Right forelimb (tissue), 1 donor: ENCODE data around the gene FUZ.

Experiments used
- DNase-seq: peaks from one replicate; pipeline ENCODE4 v3.0.0-alpha.2; 2018

Gene FUZ, protein sequence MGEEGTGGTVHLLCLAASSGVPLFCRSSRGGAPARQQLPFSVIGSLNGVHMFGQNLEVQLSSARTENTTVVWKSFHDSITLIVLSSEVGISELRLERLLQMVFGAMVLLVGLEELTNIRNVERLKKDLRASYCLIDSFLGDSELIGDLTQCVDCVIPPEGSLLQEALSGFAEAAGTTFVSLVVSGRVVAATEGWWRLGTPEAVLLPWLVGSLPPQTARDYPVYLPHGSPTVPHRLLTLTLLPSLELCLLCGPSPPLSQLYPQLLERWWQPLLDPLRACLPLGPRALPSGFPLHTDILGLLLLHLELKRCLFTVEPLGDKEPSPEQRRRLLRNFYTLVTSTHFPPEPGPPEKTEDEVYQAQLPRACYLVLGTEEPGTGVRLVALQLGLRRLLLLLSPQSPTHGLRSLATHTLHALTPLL

DNA sequence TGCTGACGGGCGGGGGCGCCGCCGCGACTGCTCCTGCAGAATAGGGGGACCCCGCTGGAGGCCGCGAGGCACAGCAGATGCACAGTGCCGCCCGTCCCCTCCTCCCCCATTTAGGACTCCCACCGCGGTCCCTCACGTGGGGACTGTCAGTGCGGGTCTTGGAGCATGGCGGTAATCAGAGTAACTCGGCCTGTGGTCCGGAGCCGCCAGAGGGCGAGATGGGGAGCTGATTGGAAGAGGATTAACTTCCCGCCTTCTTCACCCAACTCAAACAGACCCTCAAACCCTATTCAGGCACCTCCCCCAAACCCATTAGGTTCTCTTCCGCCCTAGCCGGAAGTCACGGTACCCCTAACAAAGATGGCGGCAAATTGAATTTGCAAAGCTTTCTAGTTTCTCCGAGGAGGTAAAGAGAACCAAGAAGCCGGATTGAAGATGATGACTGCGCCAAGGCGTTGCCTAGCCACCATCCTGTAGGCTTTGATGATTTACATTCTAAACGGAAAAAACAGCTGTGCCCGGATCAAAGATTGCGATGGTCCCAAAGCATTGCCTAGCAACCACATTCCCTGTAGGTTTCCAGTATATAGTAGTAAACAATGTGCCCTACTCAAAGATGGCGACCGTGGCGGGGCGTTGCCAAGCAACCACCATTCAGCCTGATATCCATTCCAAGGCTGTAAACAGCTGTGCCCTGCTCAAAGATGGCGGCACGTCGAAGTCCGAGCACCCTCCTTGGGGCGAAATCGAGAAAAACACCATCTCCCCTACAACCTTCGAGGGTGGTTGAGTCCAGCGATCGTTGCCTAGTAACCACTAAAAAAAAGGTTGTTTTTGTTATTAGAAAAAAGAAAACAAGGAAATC lies at the start of gene FUZ:
Gene FUZ, minus strand, starts transcription at position 296 of the 865 bp plus-strand sequence. Its CDS starts 186 bp downstream, at position 110.
- DNase-seq, result peak; percentile 96

DNA sequence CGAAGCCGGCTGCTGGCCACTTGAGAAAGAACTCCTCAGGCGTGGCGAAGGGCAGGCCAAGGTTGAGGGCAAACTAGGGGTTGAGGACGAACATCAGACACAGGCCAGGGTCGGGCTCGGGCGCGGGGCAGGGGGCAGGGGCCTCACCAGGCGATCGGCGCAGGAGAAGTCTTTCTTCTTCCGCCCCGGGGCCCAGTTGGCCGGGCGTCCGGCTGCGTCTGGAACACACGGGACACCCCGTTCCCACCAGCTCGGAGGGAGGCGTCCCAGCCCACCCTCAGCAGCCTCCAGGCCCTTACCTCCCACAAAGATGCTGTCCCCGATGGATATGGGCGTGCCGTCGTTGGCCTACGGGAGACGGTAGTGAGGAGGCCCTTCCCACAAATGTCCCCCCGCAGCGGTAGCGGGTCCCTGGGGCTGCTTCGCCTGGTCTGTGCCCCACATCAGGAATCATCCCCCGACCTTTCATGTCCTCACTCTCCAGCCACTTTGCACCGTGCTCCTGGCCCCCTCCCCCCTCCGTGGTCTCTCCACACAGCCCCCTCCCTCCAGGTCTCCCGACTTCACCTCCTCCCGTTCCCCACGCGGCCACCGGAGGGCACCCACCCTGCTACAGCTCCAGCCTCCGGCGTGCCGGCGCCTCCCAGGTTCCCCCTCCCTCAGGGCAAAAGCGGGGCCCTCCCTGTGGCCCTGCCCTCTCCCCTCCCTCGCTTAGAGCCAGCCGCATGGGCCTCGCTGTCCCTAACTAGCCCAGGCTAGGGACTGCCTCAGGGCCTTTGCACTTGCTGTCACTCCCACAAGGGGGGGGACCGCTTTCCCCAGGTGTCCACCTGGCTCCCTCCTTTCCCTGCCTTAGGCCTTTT lies 49.5 kb upstream of the FUZ start:
- no peak for DNase-seq

DNA sequence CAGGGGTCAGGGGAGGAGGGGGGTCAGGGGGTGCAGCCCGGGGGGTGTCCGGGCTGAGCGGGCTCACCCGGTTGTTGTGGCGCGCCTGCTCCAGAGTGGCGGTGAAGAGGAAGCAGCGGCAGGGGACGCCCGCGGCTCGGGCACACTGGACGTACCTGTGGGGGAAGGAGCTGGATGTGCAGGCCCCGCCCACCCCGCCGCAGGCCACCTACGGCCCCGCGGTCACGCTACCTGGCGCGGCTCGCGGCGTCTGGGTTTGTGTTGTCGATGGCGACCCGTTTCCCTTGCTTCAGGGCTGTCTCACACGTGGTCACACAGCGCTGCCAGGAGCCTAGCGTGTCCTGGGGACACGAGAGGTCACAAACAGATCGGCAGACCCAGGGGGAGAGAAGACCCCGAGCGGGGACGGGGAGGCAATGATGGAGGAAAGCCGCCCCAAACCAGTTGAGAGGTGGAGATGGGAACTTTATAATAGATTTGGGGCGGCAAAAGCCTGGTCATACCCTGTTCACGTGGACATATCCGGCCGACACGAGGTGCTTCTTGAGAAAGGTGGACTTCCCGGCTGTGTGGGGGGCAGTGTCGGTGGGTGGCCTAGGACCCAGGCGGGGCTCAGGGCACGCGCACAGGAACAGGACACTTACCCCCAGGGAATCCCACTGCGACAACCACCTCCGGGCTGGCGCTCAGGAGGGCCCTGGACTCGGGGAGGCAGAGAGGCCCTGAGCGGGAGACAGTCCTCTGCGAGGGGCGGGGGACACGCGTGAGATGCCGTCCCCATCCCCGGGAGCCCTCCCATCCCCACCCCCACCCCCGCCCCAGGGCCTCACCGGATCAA lies 48.7 kb upstream of the FUZ start:
- no peak for DNase-seq

DNA sequence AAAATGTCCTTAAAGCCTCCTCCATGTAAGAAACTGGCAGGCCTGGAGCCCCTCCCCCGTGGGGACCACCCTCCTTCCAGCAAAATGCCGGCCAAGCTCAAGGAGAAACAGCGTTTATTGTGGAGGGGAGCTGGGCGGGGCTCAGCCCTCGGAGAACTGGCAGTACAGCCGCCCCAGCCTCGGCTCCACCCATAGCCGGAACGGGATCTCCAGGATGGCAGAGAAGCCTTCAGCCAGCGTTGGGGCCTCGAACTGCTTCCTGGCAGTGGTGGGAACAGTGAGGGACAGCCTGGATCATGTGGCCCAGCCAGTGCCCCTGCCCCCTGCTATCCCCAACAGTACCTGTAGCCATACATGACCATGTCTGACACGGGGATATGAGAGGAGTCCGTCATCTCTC lies 48.0 kb upstream of the FUZ start:
- no peak for DNase-seq

DNA sequence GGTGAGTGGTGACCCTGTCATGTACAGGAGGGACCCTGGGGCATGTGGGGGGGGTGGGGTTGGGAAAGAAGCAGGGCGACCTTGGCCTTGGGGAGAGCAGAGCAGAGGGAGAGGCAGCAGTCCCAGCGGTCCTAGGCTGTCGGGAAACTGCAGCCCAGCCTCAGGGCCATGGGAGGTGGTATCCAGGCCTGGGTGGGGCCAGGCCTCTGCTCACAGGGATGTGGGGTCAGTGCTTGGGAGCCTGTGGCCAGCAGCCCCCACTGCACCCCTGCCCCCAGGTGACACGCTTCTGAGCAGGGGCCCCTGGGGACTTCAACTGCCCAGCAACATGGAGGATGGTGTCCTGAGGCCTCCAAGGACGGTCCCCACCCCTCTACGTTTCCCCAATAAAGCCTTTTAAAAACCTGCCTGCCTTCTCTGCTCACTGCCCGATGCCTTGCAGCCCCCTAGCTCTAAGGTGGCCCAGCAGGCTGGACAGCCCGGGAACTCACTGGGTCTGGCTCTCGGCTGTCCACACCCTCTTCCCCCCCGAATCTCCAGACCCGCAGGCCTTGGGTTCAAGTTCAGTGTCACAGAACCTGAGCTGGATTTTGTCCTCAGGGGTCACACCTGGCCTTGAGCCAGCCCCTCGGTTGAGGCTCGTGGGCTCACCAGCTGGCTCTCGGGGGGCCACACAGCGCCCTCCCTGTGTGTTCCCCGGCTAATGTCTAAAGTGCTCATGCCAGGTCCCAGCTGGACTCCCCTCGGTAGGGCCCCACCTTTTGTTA lies 47.4 kb upstream of the FUZ start:
- no peak for DNase-seq

DNA sequence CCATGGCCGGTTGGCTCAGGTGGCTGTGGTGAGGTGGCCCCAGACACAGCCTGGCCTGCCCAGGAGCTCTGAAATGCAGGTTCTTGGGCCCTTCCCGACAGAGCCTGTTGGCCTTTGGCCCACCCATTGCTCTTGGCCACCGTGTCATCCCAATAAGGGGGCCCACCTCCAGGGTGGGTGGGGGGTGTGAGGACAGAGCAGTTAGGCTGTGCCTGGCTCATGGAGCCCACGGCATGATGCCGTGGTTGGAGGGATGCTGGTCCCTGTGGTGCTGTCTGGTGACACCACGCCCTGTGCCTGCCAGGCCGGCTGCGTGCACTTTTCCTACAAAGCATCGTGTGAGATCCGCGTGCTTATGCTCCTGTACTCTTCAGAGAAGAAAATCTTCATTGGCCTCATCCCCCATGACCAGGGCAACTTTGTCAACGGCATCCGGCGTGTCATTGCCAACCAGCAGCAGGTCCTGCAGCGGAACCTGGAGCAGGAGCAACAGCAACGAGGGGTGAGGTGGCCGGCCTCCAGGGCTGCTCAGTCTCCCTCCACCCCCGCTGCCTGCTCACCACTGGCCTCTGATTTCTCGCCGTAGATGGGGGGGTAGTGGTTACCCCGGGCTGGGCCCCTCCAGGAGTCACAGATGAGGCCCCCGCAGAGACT lies 46.7 kb upstream of the FUZ start:
- DNase-seq, result no peak

DNA sequence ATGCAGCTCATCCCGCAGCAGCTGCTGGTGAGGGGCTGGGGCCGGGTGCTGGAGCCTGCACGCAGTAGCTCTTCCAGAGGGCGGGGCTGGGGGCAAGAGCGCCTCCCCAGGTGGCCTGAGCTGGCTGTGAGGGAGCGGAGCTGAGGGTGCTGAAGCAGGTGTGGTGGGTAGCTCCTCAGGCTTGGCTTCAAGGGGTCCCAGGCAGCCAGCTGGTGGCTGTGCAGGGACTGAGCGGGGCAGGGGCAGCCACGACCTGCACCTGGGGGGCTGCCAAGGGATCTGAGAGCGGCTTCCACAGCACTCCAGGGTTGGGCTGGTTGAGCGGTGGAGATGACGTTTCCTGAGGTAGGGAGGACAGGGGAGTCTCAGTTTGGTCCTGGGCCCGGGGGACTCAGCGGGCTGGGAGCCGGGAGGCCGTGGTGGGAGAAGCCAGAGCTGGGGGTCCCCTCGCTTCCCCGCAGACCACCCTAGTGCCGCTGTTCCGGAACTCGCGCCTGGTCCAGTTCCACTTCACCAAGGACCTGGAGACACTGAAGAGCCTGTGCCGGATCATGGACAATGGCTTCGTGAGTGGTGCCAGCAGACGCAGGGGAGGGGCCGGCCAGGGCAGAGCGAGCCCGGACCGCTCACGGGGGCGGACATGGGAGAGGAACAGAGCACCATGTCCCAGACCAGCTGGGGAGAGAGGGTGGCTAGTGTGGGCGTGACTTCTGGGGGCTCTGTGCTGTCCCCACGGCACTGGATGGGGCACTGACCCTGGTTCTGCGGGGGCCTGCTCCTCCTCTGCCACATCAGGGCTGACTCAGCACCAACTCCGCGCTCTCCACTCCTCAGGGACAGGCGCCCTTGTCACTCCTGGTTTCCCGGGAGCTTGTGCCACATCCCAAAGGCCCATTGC lies 45.2 kb upstream of the FUZ start:
- DNase-seq, result no peak

DNA sequence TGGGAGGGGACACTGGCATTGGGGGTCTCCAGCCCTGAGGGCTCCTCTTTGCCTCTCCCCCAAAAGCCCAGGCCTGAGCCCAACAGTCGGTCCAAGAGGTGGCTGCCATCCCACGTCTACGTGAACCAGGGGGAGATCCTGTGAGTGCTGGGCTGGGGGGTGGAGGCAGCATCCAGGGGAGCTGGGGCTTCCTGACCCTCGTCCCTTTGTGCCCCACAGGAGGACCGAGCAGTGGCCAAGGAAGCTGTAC lies 44.7 kb upstream of the FUZ start:
- DNase-seq, result no peak

DNA sequence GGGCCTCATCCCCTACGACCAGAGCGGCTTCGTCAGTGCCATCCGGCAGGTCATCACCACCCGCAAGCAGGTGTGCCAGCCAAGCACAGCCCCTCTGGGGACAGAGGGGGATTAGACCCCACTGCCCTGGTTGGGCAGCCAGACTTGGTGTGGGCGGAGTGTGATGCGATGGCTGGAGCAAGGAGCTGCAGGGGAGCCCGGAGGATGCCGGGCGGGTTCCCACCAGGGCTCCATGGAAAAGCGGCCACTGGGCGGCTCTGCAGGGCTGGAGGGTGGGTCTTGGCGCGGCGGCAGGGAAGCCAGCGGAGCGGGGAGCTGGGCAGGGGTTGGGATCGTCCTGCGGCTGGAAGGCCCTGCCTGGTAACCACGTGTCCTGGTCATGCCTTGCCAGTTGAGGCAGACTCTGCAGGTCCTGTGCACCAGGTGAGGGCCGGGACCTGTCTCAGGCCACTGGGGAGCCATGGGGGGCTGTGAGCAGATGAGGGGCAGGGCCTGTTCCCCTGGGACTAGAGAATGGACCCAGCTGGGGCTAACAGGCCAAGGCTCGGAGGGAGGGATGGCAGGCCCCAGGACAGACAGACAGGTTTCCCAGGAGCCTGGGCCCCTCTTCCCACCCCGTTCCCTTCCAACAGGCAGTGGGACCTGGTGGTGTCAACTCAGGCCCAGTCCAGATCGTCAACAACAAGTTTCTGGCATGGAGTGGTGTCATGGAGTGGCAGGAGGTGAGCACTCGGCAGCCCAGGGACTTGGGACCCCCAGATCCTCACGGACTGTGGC lies 44.2 kb upstream of the FUZ start:
- no peak for DNase-seq

DNA sequence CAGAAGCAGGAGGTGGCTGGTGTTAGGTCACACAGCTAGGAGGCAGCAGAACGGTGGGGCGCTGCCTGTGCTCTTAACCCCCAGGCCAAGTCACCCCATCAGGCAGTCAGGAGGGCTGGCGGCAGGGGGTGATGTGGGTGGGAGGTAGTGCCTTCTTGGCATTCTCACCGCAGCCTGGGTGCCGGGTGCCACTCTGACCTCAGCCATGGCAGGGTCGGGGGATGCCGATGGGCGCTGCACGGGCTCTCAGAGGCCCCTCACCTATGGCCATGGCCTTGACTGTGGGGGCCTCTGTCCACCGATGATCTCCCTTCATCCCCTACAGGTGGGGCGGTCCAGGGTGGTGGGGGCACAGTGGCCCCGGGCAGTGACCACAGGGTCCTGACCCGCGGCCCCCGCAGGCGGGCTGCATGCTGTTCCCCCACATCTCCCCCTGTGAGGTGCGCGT lies 43.5 kb upstream of the FUZ start:
- no peak for DNase-seq

DNA sequence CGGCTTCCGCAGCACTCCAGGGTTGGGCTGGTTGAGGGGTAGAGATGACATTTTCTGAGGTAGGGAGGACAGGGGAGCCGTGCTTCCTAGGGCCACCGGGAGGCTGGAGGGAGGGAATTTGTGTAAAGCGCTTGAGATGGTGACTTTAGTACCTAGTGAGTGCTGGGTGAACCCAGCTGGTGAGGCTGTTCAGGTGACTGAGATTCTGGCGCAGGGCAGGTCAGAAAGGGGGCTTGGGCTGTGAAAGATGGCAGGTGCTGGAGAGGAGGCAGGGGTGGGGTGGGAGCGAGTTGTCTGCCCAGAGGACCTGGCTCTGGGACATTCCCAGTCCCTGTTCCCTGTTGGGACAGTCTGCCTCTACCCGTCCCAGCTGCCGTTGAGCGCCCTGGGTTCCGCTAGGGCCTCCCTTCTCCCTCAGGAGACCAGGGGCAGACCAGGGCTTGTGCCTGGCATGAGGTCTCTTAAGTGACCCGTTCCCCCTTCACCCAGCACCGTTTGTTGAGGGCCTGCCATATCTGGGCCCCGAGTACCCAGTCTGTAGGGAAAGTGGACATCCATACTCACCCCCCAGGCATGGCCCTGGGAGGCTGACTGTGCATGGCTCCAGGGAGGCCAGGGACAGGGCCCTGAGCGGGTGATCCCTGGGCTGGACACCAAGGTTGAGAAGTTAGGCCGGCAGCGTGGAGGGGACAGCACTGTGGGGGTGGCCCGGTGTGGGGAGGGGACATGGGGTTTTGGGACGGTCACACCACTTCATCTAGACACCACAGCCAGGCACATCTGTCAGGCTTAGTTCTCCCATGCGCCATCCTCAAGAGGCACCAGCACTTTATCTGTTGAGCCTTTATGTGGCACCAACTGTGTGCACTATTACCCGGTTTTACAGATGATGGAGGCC lies 42.8 kb upstream of the FUZ start:
- DNase-seq, result no peak

DNA sequence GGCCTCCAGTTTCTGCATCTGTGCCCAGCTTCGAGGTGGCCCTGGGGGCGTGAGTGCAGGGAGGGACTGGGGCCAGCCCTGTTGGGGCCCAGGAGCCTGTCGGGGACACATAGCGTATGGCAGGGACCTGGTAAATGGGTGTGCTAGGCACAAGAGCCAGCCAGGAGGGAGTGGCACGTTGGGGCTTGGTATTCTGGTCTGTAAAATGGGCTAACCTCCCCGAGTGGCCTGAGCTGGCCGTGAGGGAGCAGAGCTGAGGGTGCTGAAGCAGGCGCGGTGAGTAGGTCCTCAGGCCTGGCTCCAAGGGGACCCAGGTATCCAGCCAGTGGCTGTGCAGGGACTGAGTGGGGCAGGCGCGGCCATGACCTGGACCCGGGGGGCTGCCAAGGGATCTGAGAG lies 42.2 kb upstream of the FUZ start:
- DNase-seq, result no peak

DNA sequence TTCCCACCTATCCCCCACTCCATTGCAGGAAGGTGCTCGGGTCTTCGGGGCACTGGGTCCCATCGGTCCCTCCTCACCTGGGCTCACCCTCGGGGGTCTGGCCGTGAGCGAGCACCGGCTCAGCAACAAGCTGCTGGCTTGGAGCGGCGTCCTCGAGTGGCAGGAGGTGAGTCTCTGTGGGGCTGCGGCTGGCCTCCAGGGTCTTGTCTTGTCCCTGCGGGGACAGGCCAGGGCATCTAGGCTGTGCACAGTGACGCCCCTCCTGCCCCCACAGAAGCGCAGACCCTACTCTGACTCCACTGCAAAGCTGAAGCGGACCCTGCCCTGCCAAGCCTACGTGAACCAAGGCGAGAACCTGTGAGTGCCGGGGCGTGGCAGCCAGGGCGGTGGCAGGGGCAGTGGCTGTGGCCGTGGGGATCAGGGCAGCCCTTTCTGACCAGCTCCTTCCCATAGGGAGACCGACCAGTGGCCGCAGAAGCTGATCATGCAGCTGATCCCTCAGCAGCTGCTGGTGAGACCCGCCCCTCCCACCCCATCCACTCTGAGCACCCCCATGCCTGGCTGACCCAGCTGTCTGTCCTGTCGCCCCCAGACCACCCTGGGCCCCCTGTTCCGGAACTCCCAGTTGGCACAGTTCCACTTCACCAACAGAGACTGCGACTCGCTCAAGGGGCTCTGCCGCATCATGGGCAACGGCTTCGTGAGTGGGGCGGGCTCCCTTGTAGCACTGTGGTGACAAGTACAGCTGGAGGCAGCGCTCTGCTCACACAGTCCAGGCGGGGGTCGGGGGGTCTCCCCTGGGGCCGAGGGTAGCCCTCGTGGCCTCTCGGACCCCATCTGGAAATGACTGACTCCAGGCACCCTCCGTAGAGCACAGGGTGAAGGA lies 41.5 kb upstream of the FUZ start:
- no peak for DNase-seq

DNA sequence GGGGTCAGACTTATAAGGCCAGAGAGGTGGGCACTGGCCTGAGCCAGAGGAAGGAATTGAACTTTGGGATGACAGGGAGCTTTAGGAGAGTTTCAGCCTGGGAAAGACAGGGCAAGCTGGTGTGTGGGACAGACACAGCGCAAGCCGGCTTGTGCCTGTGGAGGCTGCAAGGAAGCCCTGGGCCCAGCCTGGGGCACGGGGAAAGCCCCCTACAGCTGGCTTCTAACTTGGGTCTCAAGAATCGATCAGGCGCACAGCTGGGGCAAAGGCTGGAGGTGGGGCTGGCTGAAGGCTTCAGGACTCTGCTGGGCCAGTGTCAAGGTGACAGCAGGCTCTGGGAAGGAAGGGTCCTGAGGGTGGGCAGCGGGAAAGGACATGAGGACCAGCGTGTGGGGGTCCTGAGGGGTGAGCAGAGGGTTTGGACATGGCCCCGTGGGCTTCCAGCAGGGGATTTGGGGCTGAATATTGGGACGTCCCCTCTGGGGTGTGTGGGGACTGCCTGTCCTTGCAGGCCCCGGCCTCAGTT lies 40.8 kb upstream of the FUZ start:
- DNase-seq, result no peak

DNA sequence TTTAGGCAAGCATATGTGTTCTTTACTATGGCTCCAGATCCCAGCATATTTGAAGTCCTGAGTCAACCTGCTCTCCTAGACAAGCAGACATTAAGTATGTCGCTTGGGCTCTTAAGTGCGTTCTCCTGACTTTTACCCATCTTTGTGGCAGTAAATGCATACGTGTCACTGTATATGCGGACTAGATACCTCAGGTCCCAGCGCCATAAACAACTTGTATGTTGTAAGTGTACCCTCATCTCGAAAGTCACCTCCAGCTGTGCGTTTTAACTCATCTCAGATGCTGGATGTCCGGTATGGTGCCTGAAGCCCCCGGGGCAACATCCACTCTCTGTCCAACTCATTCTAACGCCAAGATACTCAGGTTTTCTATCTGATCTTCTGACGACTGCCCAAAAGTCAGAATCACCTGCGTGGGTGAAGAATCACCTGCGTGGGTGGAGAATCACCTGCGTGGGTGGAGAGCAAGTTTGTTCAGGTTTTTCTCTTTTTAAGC lies 39.6 kb upstream of the FUZ start:
- DNase-seq, result no peak

DNA sequence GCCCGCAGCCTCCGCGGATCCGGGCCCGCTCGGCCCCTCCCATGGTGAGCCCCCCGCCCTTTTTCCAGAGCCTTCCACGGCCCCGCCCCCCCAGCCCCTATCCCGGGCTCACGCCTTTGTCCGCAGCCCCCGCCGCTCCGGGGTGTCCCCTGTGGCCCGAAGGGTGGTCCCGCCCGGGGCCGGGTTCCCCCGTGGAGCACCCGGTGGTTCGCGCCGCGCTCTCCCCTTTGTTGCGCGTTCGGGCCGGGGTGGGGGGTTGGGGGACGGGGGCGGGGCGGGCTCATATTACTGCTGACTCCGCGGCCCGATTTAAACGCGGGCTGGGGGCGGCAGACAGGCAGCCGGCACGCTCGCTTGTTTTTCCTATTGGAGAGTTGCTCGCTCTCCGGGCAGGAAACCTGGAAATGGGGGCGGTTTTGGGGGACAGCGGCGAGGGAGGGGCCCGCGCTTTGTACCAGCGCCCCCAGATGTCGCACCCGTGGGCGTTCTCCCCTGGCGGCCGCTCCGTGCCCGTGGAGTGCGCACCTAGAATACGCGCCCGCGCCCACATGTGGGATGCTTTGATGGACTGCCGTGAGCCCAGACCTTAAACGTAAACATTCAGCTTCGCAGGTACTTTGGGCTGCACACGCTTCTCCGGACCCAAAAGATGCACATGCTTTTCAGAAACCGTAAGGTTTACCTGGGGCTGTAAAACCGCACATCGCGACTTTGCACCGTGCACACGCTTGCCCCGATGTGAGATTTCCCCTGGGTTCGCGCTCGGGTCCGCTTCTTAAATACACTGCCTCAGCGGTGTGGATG lies 38.6 kb upstream of the FUZ start:
- peak; percentile 85 for DNase-seq
